DMS 273 (cell line): ENCODE measurements around the gene ASCC3.
A peak's percentile ranks its signal among the peaks of the same experiment; 100 is the strongest.

Experiments used
- DNase-seq: peaks from one replicate; lab custom pipeline; 2025; ENCODE audit not compliant: unreplicated experiment; lab: John Stamatoyannopoulos, UW

Gene ASCC3

GRCh38 chr6:100509101-100509500 lies 372.0 kb downstream of the ASCC3 start:
- DNase-seq = no peak

GRCh38 chr6:100506651-100507050 lies 374.5 kb downstream of the ASCC3 start:
- DNase-seq = no peak

DNA sequence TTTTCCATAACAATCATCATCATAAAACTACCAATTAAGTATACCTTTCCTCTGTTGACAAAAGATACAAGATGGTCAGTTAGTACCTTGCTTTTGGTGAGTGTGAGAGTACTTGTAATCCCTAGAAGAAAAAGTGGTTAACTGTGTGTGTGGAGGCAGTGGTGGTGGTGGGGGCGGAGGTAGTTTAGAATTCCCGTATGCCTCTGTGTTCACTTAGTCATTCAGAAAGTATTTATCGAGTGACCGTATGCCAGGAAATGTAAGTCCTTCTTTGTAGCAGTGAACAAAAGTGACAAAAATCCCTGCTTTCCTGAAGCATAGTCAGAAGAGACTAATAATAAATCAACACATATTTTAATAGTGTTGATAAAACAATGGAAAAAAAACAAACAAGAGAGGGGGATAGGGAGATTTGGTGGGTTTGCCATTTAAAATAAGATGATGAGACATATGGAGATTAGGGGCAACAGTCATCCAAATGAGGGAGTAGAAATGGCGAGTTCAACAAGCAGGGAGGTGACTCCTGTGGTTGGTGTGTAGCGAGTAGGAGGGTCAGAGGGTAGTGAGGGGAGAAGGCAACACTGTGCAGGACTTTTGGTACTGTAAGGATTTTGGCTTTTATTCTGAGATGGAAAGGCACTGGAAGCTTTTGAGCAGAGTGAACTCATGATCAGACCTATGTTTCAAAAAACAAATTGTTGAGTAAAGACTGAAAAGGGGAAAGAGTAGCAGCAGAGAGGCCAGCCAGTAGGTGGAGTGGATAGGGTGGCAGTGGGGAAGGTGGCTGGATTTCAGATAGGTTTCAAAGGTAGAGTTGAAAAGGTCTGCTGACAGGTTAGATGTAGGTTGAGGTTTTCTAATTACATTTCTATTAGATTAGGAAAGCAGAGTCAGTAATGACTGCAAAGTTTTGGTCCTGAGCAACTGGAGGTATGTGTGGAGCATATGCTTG lies 376.1 kb downstream of the ASCC3 start:
- no peak for DNase-seq

- no peak for DNase-seq
These were observed 378.0 kb downstream of the ASCC3 start for GRCh38 chr6:100503043-100503705.

DNA sequence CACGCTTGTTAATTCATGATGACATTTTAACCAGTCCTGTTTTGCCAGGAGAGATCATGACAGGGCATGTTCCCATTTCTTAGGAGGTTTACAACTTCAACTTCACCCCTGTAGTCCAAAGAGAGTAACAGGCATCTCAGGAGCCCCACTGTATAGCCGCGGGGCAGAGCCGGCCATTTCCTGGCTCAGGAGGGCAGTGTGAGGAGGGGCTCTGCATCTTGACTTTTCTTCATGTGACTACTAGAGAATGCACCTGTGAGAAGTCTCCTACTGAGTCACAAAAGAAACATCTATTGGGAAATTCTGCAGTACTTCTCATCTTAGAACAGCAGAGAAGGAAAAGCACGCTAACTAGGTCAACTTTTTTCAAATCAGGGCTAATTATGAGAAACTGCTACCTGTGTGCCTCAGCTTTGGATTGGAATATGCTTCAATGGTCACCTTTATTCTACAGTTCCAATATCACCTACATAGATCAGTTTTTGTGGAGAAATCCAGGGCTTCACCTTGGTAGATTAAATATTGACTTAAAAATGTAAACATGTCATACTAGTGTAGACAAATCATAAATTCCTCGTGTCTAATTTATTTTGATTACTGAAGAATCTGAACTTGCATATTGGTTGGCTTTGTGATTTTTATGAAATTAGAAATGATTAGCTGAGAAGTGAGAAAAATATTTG lies 387.8 kb downstream of the ASCC3 start:
- DNase-seq = no peak

GRCh38 chr6:100491952-100492670 lies 389.0 kb downstream of the ASCC3 start:
- no peak for DNase-seq

- no peak for DNase-seq
These were observed 391.1 kb downstream of the ASCC3 start for GRCh38 chr6:100490065-100490464.

DNA sequence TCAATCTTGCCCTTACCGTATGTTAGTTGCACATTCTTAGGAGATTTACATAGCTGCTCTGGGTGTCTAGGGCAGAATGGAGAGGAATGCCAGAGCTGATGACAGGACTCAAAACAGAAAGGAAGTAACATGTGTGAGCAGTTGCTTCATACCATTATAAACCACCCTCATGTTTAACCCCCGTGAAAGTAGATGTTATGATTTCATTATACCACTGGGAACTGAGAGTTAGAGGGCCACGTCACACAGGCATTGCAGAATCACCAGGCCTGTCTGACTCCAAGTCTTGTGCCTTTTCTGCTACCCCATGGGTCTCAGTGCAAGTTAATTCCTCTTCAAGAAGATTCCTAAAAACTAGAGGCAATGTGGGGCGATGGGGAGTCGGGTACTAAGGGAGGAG lies 392.9 kb downstream of the ASCC3 start:
- DNase-seq = no peak

DNA sequence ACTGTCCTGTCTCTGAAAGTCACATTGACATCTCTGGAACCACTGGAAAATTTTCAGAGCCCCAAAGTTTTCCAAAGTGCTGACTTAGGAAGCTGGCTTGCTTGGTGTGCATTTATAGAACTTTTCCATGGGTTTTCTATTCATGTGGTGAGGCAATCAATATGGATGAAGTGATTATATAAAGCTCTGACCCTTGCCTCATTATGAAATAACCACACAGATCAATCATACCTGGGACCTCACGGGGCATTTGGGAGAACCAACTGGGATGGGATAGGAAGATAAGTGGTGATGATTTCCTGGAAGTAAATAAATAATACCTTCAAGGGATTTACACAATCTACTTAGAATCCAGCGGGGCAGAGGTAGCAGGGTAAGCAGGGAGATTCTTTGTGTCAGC lies 393.5 kb downstream of the ASCC3 start:
- no peak for DNase-seq

DNA sequence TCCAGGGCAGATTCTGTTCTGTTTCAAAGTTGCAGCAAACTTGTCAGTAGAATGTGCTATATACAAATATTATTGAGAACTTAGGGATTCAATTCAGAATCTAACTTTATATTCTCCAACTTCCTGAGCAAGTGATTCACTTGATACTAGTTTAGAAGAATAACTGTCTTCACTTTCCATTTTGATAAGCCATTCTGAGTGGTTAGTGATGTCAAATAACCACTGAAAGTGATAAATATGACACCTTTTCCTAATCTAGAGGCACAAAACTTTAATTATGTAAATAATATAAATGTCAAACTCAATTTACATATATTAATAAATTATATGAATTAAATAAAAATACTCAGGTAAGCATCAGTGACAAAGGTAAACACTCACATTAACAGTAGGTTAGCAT lies 395.9 kb downstream of the ASCC3 start:
- no peak for DNase-seq

GRCh38 chr6:100484474-100484873 lies 396.7 kb downstream of the ASCC3 start:
- DNase-seq = no peak

DNA sequence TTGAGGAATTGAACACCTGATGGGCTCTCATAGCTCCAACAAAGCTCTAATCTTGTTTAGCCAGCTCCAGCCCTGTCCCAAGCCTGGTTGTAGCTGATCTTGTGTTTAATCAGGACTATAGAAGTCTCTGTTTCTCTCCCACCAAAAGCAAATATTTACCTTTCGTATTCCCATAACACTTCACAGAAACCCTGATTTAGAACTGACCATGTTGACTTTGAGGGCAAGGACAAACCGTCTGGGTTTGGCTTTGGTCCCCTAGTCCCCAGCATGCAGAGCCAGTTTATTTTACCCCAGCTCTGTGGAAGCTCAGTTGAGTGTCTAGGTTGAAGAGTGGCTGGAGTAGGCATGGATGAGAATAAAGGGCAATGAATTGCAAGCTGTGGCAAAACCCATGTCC lies 398.4 kb downstream of the ASCC3 start:
- DNase-seq = no peak

GRCh38 chr6:100479179-100480035 lies 401.7 kb downstream of the ASCC3 start:
- DNase-seq = peak; percentile 65

DNA sequence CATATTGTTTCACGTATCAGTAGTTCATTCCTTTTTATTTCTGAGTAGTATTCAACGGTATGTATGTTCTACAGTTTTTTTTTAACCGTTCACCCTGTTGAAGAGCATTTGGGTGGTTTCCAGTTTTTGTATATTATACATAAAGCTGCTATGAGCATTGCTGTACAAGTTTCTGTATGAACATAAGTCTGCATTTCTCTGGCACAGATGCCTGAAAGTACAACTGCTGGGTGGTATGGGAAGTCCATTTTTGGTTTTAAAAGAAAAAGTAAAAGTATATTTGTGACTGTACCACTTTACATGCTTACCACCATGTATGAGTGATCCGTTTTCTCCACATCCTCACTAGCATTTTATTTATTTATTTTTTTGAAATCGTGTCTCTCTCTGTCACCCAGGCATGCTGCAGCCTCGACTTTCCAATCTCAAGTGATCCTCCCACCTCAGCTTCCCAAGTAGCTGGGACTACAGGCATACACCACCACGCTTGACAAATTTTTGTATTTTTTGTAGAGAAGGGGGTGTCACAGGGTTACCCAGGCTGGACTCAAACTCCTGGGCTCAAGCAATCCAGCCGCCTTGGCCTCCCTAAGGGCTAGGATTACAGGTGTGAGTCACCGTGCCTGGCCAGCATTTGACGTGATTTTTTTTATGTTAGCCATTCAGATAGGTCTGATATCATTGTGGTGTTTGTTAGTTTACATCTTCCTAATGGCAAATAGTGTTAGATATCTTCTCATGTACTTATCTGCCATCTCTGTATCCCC lies 405.4 kb downstream of the ASCC3 start:
- DNase-seq = no peak

- DNase-seq = no peak
These were observed 407.9 kb downstream of the ASCC3 start for GRCh38 chr6:100473182-100473581.

GRCh38 chr6:100472674-100473073 lies 408.5 kb downstream of the ASCC3 start:
- peak; percentile 6 for DNase-seq

- no peak for DNase-seq
These were observed 410.6 kb downstream of the ASCC3 start for GRCh38 chr6:100470422-100471120.

GRCh38 chr6:100469101-100469859 lies 411.8 kb downstream of the ASCC3 start:
- no peak for DNase-seq
